T-helper 2 cell treated with Interferon-gamma antibody and Interleukin-4, amounts not matched to agents 100 ng/mL and 5 ng/mL, for 36 hours (primary cell): ENCODE data around the gene LPXN. TPM values are rescaled to one million over a fixed set of nuclear protein-coding genes. Genes with fewer than 3 reads are reported as not detected.

ENCODE experiments used
- intact Hi-C: fragments of 100-400 bp; cut with micrococcal nuclease; formaldehyde crosslinking; loops from one replicate; pipeline ENCODE4 v1.15.1; 2023
- total RNA-seq: library from RNA; stranded (reverse); gene quantifications from 2 replicates; pipeline ENCODE4 v1.2.3, GENCODE V29; 2022

Gene LPXN
- total RNA-seq, 1 donor from 2014 or later, result 137 TPM

DNA sequence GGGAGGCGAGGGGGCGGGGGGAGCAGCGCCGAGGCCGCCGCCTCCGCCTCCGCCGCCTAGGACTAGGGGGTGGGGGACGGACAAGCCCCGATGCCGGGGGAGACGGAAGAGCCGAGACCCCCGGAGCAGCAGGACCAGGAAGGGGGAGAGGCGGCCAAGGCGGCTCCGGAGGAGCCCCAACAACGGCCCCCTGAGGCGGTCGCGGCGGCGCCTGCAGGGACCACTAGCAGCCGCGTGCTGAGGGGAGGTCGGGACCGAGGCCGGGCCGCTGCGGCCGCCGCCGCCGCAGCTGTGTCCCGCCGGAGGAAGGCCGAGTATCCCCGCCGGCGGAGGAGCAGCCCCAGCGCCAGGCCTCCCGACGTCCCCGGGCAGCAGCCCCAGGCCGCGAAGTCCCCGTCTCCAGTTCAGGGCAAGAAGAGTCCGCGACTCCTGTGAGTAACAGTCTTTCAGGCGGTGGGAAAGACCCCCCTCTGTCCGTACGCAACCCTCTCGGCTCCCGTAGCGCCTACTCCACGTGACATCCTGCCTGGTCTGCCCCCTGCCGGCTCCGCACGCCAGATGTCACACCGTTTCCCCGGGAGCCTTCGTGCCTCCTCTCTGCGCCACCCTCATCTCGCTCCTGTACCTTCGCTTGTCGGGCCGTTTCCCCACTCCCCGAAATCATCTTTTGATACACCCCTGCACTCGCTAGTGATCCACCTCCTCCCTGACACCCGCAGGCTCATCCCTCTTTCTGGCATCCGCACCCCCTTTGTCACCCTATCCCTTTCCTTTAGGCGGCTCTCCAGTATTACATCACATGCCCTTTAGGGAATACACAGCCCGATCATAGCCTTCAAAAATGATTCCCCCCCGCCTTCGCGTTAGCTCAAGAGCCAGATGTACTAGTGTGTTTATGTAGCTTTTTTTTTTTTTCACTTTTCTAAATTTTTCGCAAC lies 3.8 kb upstream of the LPXN start:
- intact Hi-C loops, result loop anchor here (1.0 to 5.0 kb wide), 8 partner anchors 38 to 1175 kb away; partner anchors contain the start of genes FAM111B, SLC43A3, STX3 and UBE2L6

GRCh38 chr11:58578635-58579191 lies 3.1 kb upstream of the LPXN start, which contains the start of gene ZFP91:
ZFP91 (plus strand) TSS chr11:58579063; CDS start chr11:58579282, 219 bp downstream.
- intact Hi-C loops, result loop anchor here (1.0 to 5.0 kb wide), 15 partner anchors 39 to 1253 kb away; partner anchors contain the start of genes CLP1, FAM111B, MED19 and SELENOH

DNA sequence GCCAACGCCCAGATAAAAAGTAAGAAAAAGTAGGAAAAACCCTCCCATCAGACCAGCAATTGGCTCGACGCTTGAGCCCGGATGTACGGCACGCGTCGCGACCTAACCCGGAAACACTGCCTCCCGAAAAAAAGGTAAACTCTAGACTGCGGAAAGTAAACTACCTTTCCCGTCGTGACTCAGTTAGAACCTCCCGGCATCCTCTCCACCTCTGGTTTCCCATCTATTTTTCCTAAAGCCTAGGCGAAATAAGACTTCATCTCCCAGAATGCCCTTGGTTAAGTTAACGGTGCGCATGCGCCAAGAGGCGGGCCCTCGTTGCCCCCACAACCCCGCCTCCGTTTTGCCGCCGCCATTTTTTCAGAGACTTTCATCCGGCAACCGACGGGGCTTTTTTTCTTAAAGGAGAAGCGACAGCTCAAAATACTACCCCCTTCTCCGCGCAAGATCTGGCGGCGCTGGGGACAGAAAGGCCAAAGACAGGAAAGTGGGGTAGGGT lies 2.5 kb upstream of the LPXN start:
- intact Hi-C loops, result loop anchor here (1.0 to 5.0 kb wide), 14 partner anchors 39 to 1253 kb away; partner anchors contain the start of genes CLP1, FAM111B, MED19 and SELENOH

DNA sequence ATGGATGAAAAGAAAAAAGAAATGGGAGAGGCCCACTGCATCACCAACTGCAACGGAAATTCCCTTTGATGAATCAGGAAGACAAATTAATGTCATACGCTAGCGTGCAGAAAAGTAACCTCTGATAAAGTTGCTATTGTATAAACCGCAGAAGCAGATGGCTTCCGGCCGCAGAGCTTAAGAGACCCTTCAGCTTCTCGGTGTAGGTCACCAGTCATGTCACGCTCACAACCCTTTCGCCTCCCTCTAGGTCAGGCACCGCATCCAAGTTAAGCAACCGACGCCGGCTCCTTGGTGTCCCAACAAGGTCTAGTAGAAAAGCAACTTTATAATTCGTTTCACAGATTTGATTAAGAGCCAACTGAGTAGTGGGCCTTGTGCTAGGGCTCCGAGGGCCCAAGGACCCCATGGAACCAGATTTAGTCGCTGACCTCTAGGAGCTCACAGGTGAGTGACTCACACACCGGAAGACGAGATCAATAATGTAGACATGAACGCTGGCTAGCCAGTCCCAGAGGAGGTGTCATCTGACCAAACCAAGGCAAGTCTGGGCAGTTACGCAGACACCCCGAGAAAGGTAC lies 2.0 kb upstream of the LPXN start:
- intact Hi-C loops, result loop anchor here (1.0 to 5.0 kb wide), 15 partner anchors 40 to 1252 kb away; partner anchors contain the start of genes CLP1, FAM111B, MED19 and SELENOH

DNA sequence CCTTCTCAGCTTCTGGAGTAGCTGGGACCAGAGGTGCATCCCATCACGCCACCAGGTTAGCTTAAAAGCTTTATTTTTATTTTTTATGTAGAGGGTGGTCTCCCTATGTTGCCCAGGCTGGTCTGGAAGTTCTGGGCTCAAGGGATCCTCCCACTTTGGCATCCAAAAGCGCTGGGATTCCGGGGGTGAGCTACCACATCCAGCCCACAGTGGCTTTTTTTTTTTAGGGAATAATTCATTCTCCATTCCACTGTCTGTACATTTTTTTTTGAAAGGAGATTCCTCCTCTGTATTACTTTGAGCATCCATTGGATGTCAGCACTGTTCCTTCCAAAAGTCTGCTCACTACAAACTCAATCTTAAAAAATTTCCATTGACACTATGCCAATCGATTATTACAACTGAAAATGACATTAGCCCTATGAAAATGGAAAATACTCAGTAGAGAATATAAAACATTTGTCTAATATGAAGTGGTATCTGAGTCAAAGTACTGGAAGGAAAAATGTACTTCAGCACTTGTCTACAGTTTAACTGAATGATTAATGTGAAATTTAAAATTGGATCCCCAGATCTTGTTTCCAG lies 1.3 kb upstream of the LPXN start:
- intact Hi-C loops, result loop anchor here (1.0 to 5.0 kb wide), 5 partner anchors 40 to 1150 kb away; partner anchors contain the start of genes SLC43A3 and TIMM10

GRCh38 chr11:58574881-58575280 lies 775 bp downstream of the LPXN start:
- intact Hi-C loops, result loop anchor here (2.0 to 5.0 kb wide), 4 partner anchors 42 to 1148 kb away; partner anchors contain the start of gene SLC43A3

DNA sequence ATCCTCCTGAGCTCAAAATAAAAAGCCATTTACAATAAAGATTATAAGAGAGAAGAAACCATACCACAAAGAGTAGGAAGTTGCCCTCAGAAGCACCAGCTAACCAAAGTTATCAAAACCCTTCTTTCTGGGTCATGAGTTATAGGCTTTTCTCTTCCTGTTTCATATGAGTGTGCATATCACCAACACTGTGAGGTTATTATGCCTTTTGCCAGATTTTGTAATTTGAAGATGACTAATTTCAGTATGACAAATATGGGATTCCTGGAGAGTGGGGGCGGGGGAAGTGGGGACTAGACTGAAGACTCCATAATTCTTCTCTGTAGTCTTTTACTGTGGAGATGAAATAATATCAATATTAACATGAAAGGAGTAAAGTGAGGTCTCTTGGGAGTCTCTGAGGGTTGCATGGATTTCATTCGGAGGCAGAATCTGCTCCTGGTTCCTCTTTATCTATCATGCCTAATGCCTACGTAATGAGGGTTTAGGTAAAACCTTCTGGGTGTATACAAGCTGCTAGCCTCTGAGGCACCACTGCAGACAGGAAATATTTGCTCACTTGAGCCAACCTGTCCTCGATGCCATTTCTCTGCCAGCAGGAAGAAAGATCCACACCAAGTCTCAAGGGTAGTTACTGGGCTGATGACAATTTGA lies 2.1 kb downstream of the LPXN start:
- intact Hi-C loops, result loop anchor here (1.0 to 2.0 kb wide), 2 partner anchors 48 to 781 kb away; no protein-coding TSS in a partner anchor

- intact Hi-C loops, result loop anchor here (1.0 kb wide), 1 partner anchor 48 kb away; no protein-coding TSS in a partner anchor
These were observed 2.8 kb downstream of the LPXN start for GRCh38 chr11:58572906-58573305.

- intact Hi-C loops, result loop anchor here (2.0 kb wide), 1 partner anchor 63 kb away; no protein-coding TSS in a partner anchor
These were observed 7.7 kb downstream of the LPXN start for GRCh38 chr11:58567889-58568512.

DNA sequence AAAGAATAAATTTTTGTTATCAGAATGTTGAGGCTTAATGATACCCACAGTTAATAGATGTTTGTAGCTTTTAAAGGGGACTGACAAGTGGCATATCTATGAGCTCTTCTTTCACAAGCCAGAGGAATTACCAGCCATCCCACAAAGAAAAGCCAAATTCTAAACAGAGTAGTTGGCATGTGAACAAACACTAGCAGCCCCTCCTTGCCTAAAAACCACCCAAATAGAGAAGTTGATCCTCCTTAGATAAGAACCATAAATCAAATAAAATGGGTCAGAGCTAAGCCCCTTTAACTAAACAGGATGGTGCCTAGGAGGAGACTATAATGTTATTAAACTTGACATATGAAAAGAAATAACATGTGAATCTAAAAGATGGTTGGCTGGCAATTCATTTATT lies 11.4 kb downstream of the LPXN start:
- intact Hi-C loops, result no loop called here

DNA sequence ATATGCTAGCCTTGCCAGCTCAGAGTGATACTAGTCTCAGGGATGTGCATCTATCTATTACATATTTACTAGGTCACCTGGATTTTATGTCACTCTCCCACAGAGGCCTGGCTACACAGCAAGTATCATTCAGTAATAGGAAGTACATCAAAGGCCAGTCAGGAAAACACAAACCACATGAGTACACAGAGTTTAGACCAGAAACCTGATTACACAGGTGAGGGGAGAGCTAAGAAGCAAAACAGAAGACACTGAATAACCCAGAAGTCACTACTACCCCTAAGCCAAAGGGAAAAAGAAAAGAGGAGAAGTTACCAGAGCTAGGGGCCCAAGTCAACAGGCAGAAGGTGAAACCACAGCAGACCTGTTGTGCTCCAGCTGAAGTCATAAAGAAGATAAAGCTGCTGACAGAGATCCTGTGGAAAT lies 13.3 kb downstream of the LPXN start:
- intact Hi-C loops, result no loop called here

DNA sequence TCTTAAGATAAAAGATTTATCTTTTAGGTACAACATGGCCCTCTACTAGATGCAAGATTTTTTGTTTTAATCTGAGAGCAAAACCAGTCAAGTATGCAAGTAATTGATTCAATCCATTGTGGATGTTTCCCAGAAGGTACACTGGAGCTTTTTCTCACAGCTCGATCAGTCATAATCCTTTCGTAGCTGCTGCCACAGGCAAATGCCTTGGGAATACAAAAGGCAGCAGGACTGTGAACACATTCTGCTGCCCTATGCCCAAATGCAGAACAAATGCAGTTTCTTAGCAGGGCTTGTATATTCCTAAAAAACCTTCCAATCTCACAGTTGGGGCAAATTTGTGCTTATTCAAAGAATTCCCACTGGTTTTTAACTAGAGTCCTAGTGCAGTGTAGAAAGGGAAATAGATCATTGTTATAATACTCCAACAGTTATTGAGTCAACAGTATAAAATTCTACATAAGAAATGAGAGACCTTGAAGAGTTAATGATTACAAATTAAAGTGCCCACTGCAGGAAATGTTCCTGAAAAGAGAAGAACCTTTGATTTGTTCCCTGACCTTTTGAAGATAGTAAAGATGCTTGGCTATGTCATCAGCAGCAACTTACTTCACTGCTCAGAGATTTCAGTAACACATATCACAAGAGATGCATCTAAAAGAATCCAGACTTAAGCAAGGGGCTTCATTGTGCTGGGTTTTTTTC lies 14.1 kb downstream of the LPXN start:
- intact Hi-C loops, result no loop called here

- intact Hi-C loops, result no loop called here
These were observed 14.8 kb downstream of the LPXN start for GRCh38 chr11:58560842-58561241.

GRCh38 chr11:58549644-58550043 lies 26.0 kb downstream of the LPXN start:
- intact Hi-C loops, result no loop called here

DNA sequence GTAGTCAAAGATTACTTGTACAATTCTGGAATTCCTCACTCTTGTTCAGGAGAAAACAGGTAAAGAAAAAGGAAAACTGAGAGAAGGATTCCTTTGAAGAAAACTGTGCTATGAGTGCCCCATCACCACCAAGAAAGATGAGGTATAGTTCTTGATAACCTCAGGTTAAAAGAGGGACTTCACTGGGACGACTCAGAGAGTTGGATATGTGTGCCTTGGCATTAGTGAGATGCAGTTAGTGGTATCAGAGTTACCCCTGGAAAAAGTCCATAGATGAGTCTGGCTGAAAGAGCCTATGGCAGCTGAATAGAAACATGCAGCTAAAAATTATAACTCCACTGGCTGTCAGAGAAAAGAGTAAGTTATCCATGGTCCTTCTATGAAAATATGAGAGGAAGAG lies 28.8 kb downstream of the LPXN start:
- intact Hi-C loops, result no loop called here

- intact Hi-C loops, result no loop called here
These were observed 43.8 kb downstream of the LPXN start for GRCh38 chr11:58531865-58532341.

GRCh38 chr11:58530236-58530635 lies 45.4 kb downstream of the LPXN start:
- intact Hi-C loops, result no loop called here

GRCh38 chr11:58527429-58527828 lies 48.2 kb downstream of the LPXN start:
- intact Hi-C loops, result loop anchor here (10.0 kb wide), 2 partner anchors 783 to 863 kb away; partner anchors contain the start of genes SELENOH and ZDHHC5

DNA sequence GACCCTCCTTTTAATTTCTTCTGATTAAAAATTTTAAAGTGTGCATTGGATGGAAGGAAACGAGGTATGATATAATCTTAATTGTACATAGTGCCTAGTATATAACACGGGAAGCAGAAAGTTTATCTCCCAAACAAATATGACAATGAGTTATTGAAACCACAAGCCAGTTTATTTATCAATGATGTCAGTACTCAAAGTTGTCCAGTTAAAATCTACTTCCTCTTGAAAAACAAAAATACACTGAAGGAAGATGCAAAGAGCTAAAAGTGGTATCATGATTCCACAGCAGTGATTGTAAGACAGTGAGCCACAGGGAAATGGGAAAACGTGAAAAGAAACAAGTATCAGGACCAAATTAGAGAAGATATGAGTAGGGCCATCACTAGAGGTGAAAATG lies 48.9 kb downstream of the LPXN start:
- intact Hi-C loops, result loop anchor here (10.0 kb wide), 2 partner anchors 782 to 862 kb away; partner anchors contain the start of genes SELENOH and ZDHHC5
